ENCODE results near the gene ACSL6. TPM values are rescaled to one million over a fixed set of nuclear protein-coding genes. Genes with fewer than 3 reads are reported as not detected.

ACSL6 gene
- total and polyA plus RNA-seq, 2 donors (not counting 1 experiment from before 2014, with no cell fraction given) = 0.03 to 0.62 TPM

- DNase-seq = no peak
- Histone ChIP-seq H3K27ac (ENCODE audit: low read length in 2 of 2) (no peak overlapping the region), H2AFZ (ENCODE audit: insufficient read depth, low read depth, low read length, poor library complexity, severe bottlenecking) (no peak overlapping the region), H3K9ac (ENCODE audit: low read length) (no peak overlapping the region), H3K4me3 (ENCODE audit: control extremely low read depth in 1 of 5, extremely low read depth in 1 of 5, insufficient read depth in 1 of 5, low read depth in 2 of 5, low read length in 4 of 5) (no peak overlapping the region), H3K27me3 (replicated peaks in 1 of 4; ENCODE audit: control extremely low read depth in 1 of 4, control insufficient read depth in 3 of 4, insufficient read depth in 4 of 4, low read length in 3 of 4) (peaks cover 0 to 10% (median under 1%) of the 10 kb centered on the region in 4 experiments), H4K20me1 (ENCODE audit: control insufficient read depth, insufficient read depth, low read length, poor library complexity, severe bottlenecking) (no peaks in the 10 kb centered on the region), H3K36me3 (replicated peaks in 1 of 2; ENCODE audit: control extremely low read depth in 1 of 2, control insufficient read depth in 1 of 2, extremely low read depth in 1 of 2, insufficient read depth in 2 of 2, low read length in 1 of 2) (no peaks in the 10 kb centered on the region), H3K9me3 (ENCODE audit: control extremely low read depth in 1 of 3, control insufficient read depth in 2 of 3, insufficient read depth in 1 of 3, low read length in 2 of 3) (no peaks in the 10 kb centered on the region), H3K79me2 (ENCODE audit: control insufficient read depth, insufficient read depth, low read length) (no peaks in the 10 kb centered on the region), H3K4me2 (replicated peaks; ENCODE audit: low read depth, low read length, poor library complexity, severe bottlenecking) (no peak overlapping the region), H3K4me1 (ENCODE audit: control insufficient read depth in 2 of 2, insufficient read depth in 2 of 2, low read length in 2 of 2) (no peaks in the 10 kb centered on the region)
- ChIA-PET CTCF (no interaction called here), POLR2A (no interaction called here)
- Mint-ChIP-seq H3K9me3 (ENCODE audit: insufficient read depth) (no peaks in the 10 kb centered on the region), H3K27me3 (peaks cover 7% of the 10 kb centered on the region), H3K4me3 (no peak overlapping the region), H3K27ac (no peak overlapping the region), H3K4me1 (no peaks in the 10 kb centered on the region)
- TF ChIP-seq CTCF (IDR thresholded peaks at IDR 0.05) (no peak), EZH2 (IDR thresholded peaks at IDR 0.05; ENCODE audit: borderline replicate concordance, insufficient read depth, low read depth, low read length, poor library complexity, severe bottlenecking) (no peak)
- no peak for ATAC-seq (ENCODE audit: low read depth)
- WGBS (ENCODE audit: insufficient coverage) = 75% methylated on average over 3 of the region's 4 CpGs
- intact Hi-C loops (cut with micrococcal nuclease) = no loop called here
These were observed 37.6 kb upstream of the ACSL6 start for GRCh38 chr5:132049093-132049492.

GRCh38 chr5:132046880-132047299 is 35.4 kb upstream of the ACSL6 start:
- Histone ChIP-seq H3K9ac (ENCODE audit: low read length) (no peak overlapping the region), H3K36me3 (replicated peaks in 1 of 2; ENCODE audit: control extremely low read depth in 1 of 2, control insufficient read depth in 1 of 2, extremely low read depth in 1 of 2, insufficient read depth in 2 of 2, low read length in 1 of 2) (no peaks in the 10 kb centered on the region), H3K27me3 (replicated peaks in 1 of 4; ENCODE audit: control extremely low read depth in 1 of 4, control insufficient read depth in 3 of 4, insufficient read depth in 4 of 4, low read length in 3 of 4) (peaks cover 0 to 27% (median 6%) of the 10 kb centered on the region in 4 experiments), H2AFZ (ENCODE audit: insufficient read depth, low read depth, low read length, poor library complexity, severe bottlenecking) (no peak overlapping the region), H3K9me3 (ENCODE audit: control extremely low read depth in 1 of 3, control insufficient read depth in 2 of 3, insufficient read depth in 1 of 3, low read length in 2 of 3) (peaks cover 0 to 11% (median 0%) of the 10 kb centered on the region in 3 donors), H3K27ac (ENCODE audit: low read length in 2 of 2) (no peak overlapping the region), H3K4me2 (replicated peaks; ENCODE audit: low read depth, low read length, poor library complexity, severe bottlenecking) (no peak overlapping the region), H3K4me1 (ENCODE audit: control insufficient read depth in 2 of 2, insufficient read depth in 2 of 2, low read length in 2 of 2) (no peaks in the 10 kb centered on the region), H4K20me1 (ENCODE audit: control insufficient read depth, insufficient read depth, low read length, poor library complexity, severe bottlenecking) (no peaks in the 10 kb centered on the region), H3K4me3 (ENCODE audit: control extremely low read depth in 1 of 5, extremely low read depth in 1 of 5, insufficient read depth in 1 of 5, low read depth in 2 of 5, low read length in 4 of 5) (no peak overlapping the region), H3K79me2 (ENCODE audit: control insufficient read depth, insufficient read depth, low read length) (no peaks in the 10 kb centered on the region)
- Mint-ChIP-seq H3K27me3 (peaks cover 15% of the 10 kb centered on the region), H3K27ac (no peak overlapping the region), H3K4me3 (no peak overlapping the region), H3K4me1 (no peaks in the 10 kb centered on the region), H3K9me3 (ENCODE audit: insufficient read depth) (peaks cover 3% of the 10 kb centered on the region)
- intact Hi-C loops (cut with micrococcal nuclease) = no loop called here
- TF ChIP-seq EZH2 (IDR thresholded peaks at IDR 0.05; ENCODE audit: borderline replicate concordance, insufficient read depth, low read depth, low read length, poor library complexity, severe bottlenecking) (no peak), CTCF (IDR thresholded peaks at IDR 0.05) (no peak)
- no peak for DNase-seq
- ChIA-PET POLR2A (no interaction called here), CTCF (interaction anchor here (1.0 kb wide), 1 partner anchor 14 kb away, joined by 3 read pairs; no protein-coding TSS in a partner anchor)
- ATAC-seq (ENCODE audit: low read depth) = no peak
- WGBS (ENCODE audit: insufficient coverage) = 87% methylated on average over 7 of the region's 7 CpGs
